ENCODE results near the gene SLC35B4.

The SLC35B4 gene

GRCh38 chr7:134289841-134290240 lies 26.9 kb downstream of the SLC35B4 start:
- TF ChIP-seq GATA3 (IDR thresholded peaks at IDR 0.05; ENCODE audit: low read depth, low read length): no peak
- TF ChIP-seq GATA2 (IDR thresholded peaks at IDR 0.05; ENCODE audit: low read depth, low read length): no peak

GRCh38 chr7:134289423-134289822 lies 27.3 kb downstream of the SLC35B4 start:
- no peak for TF ChIP-seq GATA2 (IDR thresholded peaks at IDR 0.05; ENCODE audit: low read depth, low read length)
- no peak for TF ChIP-seq GATA3 (IDR thresholded peaks at IDR 0.05; ENCODE audit: low read depth, low read length)

GRCh38 chr7:134287916-134288659 lies 28.6 kb downstream of the SLC35B4 start:
- TF ChIP-seq GATA2 (IDR thresholded peaks at IDR 0.05; ENCODE audit: low read depth, low read length) (no peak), GATA3 (IDR thresholded peaks at IDR 0.05; ENCODE audit: low read depth, low read length) (no peak)

GRCh38 chr7:134284952-134285351 lies 31.8 kb downstream of the SLC35B4 start:
- TF ChIP-seq GATA2 (IDR thresholded peaks at IDR 0.05; ENCODE audit: low read depth, low read length): no peak
- TF ChIP-seq GATA3 (IDR thresholded peaks at IDR 0.05; ENCODE audit: low read depth, low read length): no peak

- TF ChIP-seq GATA3 (IDR thresholded peaks at IDR 0.05; ENCODE audit: low read depth, low read length) (no peak), GATA2 (IDR thresholded peaks at IDR 0.05; ENCODE audit: low read depth, low read length) (no peak)
Observed at GRCh38 chr7:134284011-134284410, 32.7 kb downstream of the SLC35B4 start.

- no peak for TF ChIP-seq GATA2 (IDR thresholded peaks at IDR 0.05; ENCODE audit: low read depth, low read length)
- no peak for TF ChIP-seq GATA3 (IDR thresholded peaks at IDR 0.05; ENCODE audit: low read depth, low read length)
Observed at GRCh38 chr7:134280508-134280907, 36.2 kb downstream of the SLC35B4 start.

GRCh38 chr7:134279898-134280297 lies 36.8 kb downstream of the SLC35B4 start:
- TF ChIP-seq GATA2 (IDR thresholded peaks at IDR 0.05; ENCODE audit: low read depth, low read length) (no peak), GATA3 (IDR thresholded peaks at IDR 0.05; ENCODE audit: low read depth, low read length) (no peak)

- TF ChIP-seq GATA3 (IDR thresholded peaks at IDR 0.05; ENCODE audit: low read depth, low read length) (no peak), GATA2 (IDR thresholded peaks at IDR 0.05; ENCODE audit: low read depth, low read length) (no peak)
Observed at GRCh38 chr7:134279336-134279735, 37.4 kb downstream of the SLC35B4 start.

GRCh38 chr7:134278502-134279153 lies 38.1 kb downstream of the SLC35B4 start:
- no peak for TF ChIP-seq GATA2 (IDR thresholded peaks at IDR 0.05; ENCODE audit: low read depth, low read length)
- TF ChIP-seq GATA3 (IDR thresholded peaks at IDR 0.05; ENCODE audit: low read depth, low read length): no peak

GRCh38 chr7:134276951-134277350 lies 39.8 kb downstream of the SLC35B4 start:
- TF ChIP-seq GATA2 (IDR thresholded peaks at IDR 0.05; ENCODE audit: low read depth, low read length) (no peak), GATA3 (IDR thresholded peaks at IDR 0.05; ENCODE audit: low read depth, low read length) (no peak)

- TF ChIP-seq GATA2 (IDR thresholded peaks at IDR 0.05; ENCODE audit: low read depth, low read length): no peak
- TF ChIP-seq GATA3 (IDR thresholded peaks at IDR 0.05; ENCODE audit: low read depth, low read length): no peak
Observed at GRCh38 chr7:134262322-134262721, 54.4 kb downstream of the SLC35B4 start.

- TF ChIP-seq GATA2 (IDR thresholded peaks at IDR 0.05; ENCODE audit: low read depth, low read length) (no peak), GATA3 (IDR thresholded peaks at IDR 0.05; ENCODE audit: low read depth, low read length) (no peak)
Observed at GRCh38 chr7:134255814-134256213, 60.9 kb downstream of the SLC35B4 start.

GRCh38 chr7:134254311-134254710 lies 62.4 kb downstream of the SLC35B4 start:
- TF ChIP-seq GATA2 (IDR thresholded peaks at IDR 0.05; ENCODE audit: low read depth, low read length): no peak

- TF ChIP-seq GATA2 (IDR thresholded peaks at IDR 0.05; ENCODE audit: low read depth, low read length): no peak
- no peak for TF ChIP-seq GATA3 (IDR thresholded peaks at IDR 0.05; ENCODE audit: low read depth, low read length)
Observed at GRCh38 chr7:134248196-134248595, 68.5 kb downstream of the SLC35B4 start.

- TF ChIP-seq GATA3 (IDR thresholded peaks at IDR 0.05; ENCODE audit: low read depth, low read length) (no peak), GATA2 (IDR thresholded peaks at IDR 0.05; ENCODE audit: low read depth, low read length) (no peak)
Observed at GRCh38 chr7:134246761-134247160, 70.0 kb downstream of the SLC35B4 start.
